Endothelial cell of umbilical vein (primary cell): ENCODE results near the gene CMTM6. TPM values are rescaled to one million over a fixed set of nuclear protein-coding genes. Genes with fewer than 3 reads are reported as not detected.

Experiments used
- BruUV-seq: library from RNA; stranded (reverse); fragments of 400-500 nt; replicated peaks from 2 replicates; lab custom pipeline; 2021; lab: Mats Ljungman, UMichigan
- CTCF ChIA-PET: fragments of 300-600, 350-600 bp; sonication (Branson Sonifier 250); formaldehyde crosslinking; loops from one replicate; lab custom pipeline; 2021; ENCODE audit warnings: antibody characterized with exemption, inconsistent platforms; lab: Charles Lee
- POLR2A ChIA-PET: fragments of 300-600, 350-600 bp; sonication (Branson Sonifier 250); formaldehyde crosslinking; loops from one replicate; lab custom pipeline; 2021; ENCODE audit warnings: antibody characterized with exemption, inconsistent platforms; lab: Charles Lee
- DNase-seq: peaks from one replicate; pipeline ENCODE4 v3.0.0-alpha.2; 2011; ENCODE audit warnings: low read depth, low spot score
- FAIRE-seq: peaks from 2 replicates; lab custom pipeline; 2011; peaks lifted over from hg19 to GRCh38; lab: Jason Lieb, UNC
- H2AFZ ChIP-seq: 2 replicates; pipeline ENCODE4 v1.6.0; 2012; ENCODE audit warnings: low read depth, low read length, control low read depth, inconsistent platforms
- H3K27ac ChIP-seq: 2 replicates; pipeline ENCODE4 v1.5.1; 2011; ENCODE audit warnings: low read depth, mild to moderate bottlenecking, control low read depth, low read length, moderate library complexity; ENCODE audit not compliant: insufficient read depth
- H3K27me3 ChIP-seq, 2 experiments: 2 replicates each; pipeline versions ENCODE4 v1.6.0 to v1.6.1; 2011; ENCODE audit warnings: low read length in 2 of 2, mixed read lengths in 1 of 2; ENCODE audit not compliant: control insufficient read depth in 2 of 2, insufficient read depth in 2 of 2
- H3K36me3 ChIP-seq, 2 experiments: 2 replicates in 1 of 2; 3 replicates in 1 of 2; pipeline ENCODE4 v1.5.1; 2011; ENCODE audit warnings: low read length in 2 of 2, mild to moderate bottlenecking in 1 of 2, moderate library complexity in 1 of 2; ENCODE audit not compliant: control insufficient read depth in 2 of 2, insufficient read depth in 2 of 2; ENCODE audit errors: extremely low read depth in 1 of 2
- H3K4me1 ChIP-seq: 3 replicates; pipeline ENCODE4 v1.5.1; 2011; ENCODE audit warnings: mild to moderate bottlenecking, low read length; ENCODE audit not compliant: control insufficient read depth, insufficient read depth; ENCODE audit errors: extremely low read depth
- H3K4me2 ChIP-seq: 2 replicates; pipeline ENCODE4 v1.6.1; 2011; ENCODE audit warnings: low read length, control low read depth, mixed read lengths; ENCODE audit not compliant: insufficient read depth
- H3K4me3 ChIP-seq, 3 experiments: fragments of 200-600 bp in 1 of 3; sonication (generic), shearing (Covaris generic) in 1 of 3; replicated peaks in 1 of 3; 2 replicates each; pipeline ENCODE4 v1.5.1; 2011 to 2016; ENCODE audit warnings: control low read depth in 3 of 3, low read length in 3 of 3, mild to moderate bottlenecking in 2 of 3, inconsistent platforms in 1 of 3, low read depth in 1 of 3, moderate library complexity in 1 of 3; ENCODE audit not compliant: insufficient read depth in 1 of 3
- H3K79me2 ChIP-seq: 2 replicates; pipeline ENCODE4 v1.6.0; 2012; ENCODE audit warnings: low read length, inconsistent platforms; ENCODE audit not compliant: control insufficient read depth, insufficient read depth
- H3K9ac ChIP-seq: replicated peaks from 2 replicates; pipeline ENCODE3; 2011; ENCODE audit warnings: low read length, control low read depth; ENCODE audit not compliant: insufficient read depth; ENCODE audit errors: extremely low read depth
- H3K9me1 ChIP-seq: replicated peaks from 3 replicates; pipeline ENCODE4 v1.6.0; 2011; ENCODE audit warnings: mild to moderate bottlenecking, low read length; ENCODE audit not compliant: control insufficient read depth, insufficient read depth; ENCODE audit errors: extremely low read depth
- H3K9me3 ChIP-seq: replicated peaks from 2 replicates; pipeline ENCODE4 v1.5.1; 2012; ENCODE audit warnings: low read length, inconsistent platforms; ENCODE audit not compliant: control insufficient read depth, insufficient read depth
- H4K20me1 ChIP-seq: replicated peaks from 2 replicates; pipeline ENCODE3; 2011; ENCODE audit warnings: mild to moderate bottlenecking, low read length; ENCODE audit not compliant: control insufficient read depth, insufficient read depth; ENCODE audit errors: extremely low read depth
- EZH2 ChIP-seq: IDR thresholded peaks from 2 replicates; pipeline ENCODE4 v1.6.1; 2012; ENCODE audit warnings: borderline replicate concordance, low read depth, mild to moderate bottlenecking, moderate library complexity, low read length, inconsistent platforms; ENCODE audit not compliant: severe bottlenecking
- FOS ChIP-seq: IDR thresholded peaks from 2 replicates; pipeline ENCODE4 v1.6.1; 2011; ENCODE audit warnings: mild to moderate bottlenecking, low read length, moderate library complexity, borderline replicate concordance; ENCODE audit not compliant: insufficient read depth
- GATA2 ChIP-seq: IDR thresholded peaks from 2 replicates; pipeline ENCODE4 v1.7.0; 2011; ENCODE audit warnings: low read depth, mild to moderate bottlenecking, moderate library complexity, mixed read lengths, low read length; ENCODE audit not compliant: insufficient read length, insufficient read depth
- JUN ChIP-seq: IDR thresholded peaks from 2 replicates; pipeline ENCODE4 v1.6.1; 2011; ENCODE audit warnings: borderline replicate concordance, low read depth; ENCODE audit not compliant: insufficient read length, insufficient read depth
- MYC ChIP-seq: IDR thresholded peaks from one replicate; pipeline ENCODE4 v1.6.1; 2011; ENCODE audit warnings: mild to moderate bottlenecking, low read depth, low read length
- POLR2A ChIP-seq: IDR thresholded peaks from 2 replicates; pipeline ENCODE4 v1.6.1; 2012; ENCODE audit warnings: low read depth, mild to moderate bottlenecking, control low read depth, low read length
- POLR2AphosphoS5 ChIP-seq: IDR thresholded peaks from 2 replicates; pipeline ENCODE4 v1.6.1; 2012; ENCODE audit warnings: low read depth, mild to moderate bottlenecking, control low read depth, low read length, moderate library complexity; ENCODE audit not compliant: insufficient read depth
- dilution Hi-C: fragments of 300-500 bp; cut with MboI; formaldehyde crosslinking; loops from one replicate; pipeline ENCODE4 v1.15.0; 2019; ENCODE audit warnings: low sequenced_read_pairs; ENCODE audit not compliant: extremely low pct_ligation_motif_present
- intact Hi-C: fragments of 100-400 bp; cut with micrococcal nuclease; formaldehyde crosslinking; loops from one replicate; pipeline ENCODE4 v1.10.0; 2022
- polyA plus RNA-seq, 4 experiments: library from polyadenylated mRNA; depleted of rRNA in 3 of 4; stranded (reverse) in 3 of 4; unstranded in 1 of 4; fragments of >200 nt; gene quantifications; 2 replicates each; pipeline versions ENCODE4 v1.2.1 to v1.2.3, GENCODE V29; 2011 to 2012; ENCODE audit warnings: missing spikeins in 1 of 4
- total RNA-seq: library from RNA; stranded (reverse); gene quantifications from 2 replicates; pipeline ENCODE4 v1.2.3, GENCODE V29; 2021
- TF ChIP-seq, protein P1 (sequence below), 2 donors: IDR thresholded peaks; 1 replicate in 1 of 2; 2 replicates in 1 of 2; pipeline ENCODE4 v1.5.1; 2011; ENCODE audit warnings: low read length in 2 of 2, mild to moderate bottlenecking in 2 of 2, moderate library complexity in 2 of 2, control low read depth in 1 of 2, inconsistent platforms in 1 of 2, low read depth in 1 of 2; ENCODE audit not compliant: insufficient read depth in 1 of 2; ENCODE audit errors: extremely low read depth in 1 of 2
- TF ChIP-seq, protein P2 (sequence below): IDR thresholded peaks from 2 replicates; pipeline ENCODE4 v1.6.1; 2011; ENCODE audit not compliant: insufficient read depth, insufficient read length

CMTM6 gene
- total and polyA plus RNA-seq, 2 donors (not counting 3 experiments of a cell fraction or from before 2014, with no cell fraction given): 38.0 to 56.3 TPM

DNA sequence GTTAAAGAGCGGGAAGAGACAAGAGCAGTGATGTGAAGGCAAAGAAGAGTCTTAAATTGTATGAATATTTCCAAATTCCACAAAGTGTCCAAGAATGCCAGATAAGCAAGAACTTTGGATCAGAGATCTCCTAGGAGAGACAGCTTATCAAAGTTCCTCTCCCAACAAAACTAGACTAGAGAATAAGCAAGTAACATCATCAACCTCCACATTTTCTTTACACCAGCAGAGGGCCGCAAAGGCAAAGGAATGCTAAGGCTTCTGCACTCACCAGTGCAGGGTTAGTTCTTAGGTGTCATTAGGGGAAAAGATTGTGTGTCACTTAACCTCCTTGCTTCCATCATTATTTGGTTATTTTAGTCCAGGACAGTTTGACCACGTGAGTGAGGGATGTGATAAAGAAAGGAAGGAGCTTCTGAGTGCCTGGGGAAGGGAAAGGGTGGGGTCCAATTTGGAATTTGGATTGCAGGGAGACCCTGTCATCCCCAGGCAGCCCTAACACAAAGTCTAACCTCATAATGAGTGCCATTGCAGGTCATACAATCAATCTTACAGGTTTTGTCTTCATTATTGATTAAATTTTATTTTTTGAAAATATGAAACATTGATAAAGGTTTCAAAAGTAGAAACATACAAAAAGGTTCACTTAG, 7.5 kb upstream of the CMTM6 start:
- no peaks in the 10 kb centered on the region for H4K20me1 ChIP-seq
- H3K9me3 ChIP-seq: no peaks in the 10 kb centered on the region
- no peaks in the 10 kb centered on the region for H3K9me1 ChIP-seq
- FAIRE-seq (peak; percentile 87), DNase-seq (peak; percentile 69)
- H3K4me1 ChIP-seq: no peaks in the 10 kb centered on the region
- no peak overlapping the region for H3K4me3 ChIP-seq
- intact Hi-C loops (loop anchor here (1.0 kb wide), 1 partner anchor 154 kb away; no protein-coding TSS in a partner anchor), dilution Hi-C loops (no loop called here)
- no peak for TF ChIP-seq JUN
- TF ChIP-seq, protein P1, sequence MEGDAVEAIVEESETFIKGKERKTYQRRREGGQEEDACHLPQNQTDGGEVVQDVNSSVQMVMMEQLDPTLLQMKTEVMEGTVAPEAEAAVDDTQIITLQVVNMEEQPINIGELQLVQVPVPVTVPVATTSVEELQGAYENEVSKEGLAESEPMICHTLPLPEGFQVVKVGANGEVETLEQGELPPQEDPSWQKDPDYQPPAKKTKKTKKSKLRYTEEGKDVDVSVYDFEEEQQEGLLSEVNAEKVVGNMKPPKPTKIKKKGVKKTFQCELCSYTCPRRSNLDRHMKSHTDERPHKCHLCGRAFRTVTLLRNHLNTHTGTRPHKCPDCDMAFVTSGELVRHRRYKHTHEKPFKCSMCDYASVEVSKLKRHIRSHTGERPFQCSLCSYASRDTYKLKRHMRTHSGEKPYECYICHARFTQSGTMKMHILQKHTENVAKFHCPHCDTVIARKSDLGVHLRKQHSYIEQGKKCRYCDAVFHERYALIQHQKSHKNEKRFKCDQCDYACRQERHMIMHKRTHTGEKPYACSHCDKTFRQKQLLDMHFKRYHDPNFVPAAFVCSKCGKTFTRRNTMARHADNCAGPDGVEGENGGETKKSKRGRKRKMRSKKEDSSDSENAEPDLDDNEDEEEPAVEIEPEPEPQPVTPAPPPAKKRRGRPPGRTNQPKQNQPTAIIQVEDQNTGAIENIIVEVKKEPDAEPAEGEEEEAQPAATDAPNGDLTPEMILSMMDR (IDR thresholded peaks at IDR 0.05; ENCODE audit: extremely low read depth in 1 of 2, insufficient read depth in 1 of 2, low read depth in 1 of 2, low read length in 2 of 2): peak; percentile 58 to 64
- no peak overlapping the region for H3K9ac ChIP-seq
- CTCF ChIA-PET: interaction anchor here (0.7 to 1.8 kb wide), 21 partner anchors 14 to 425 kb away, joined by 3 to 18 read pairs (median 4); no protein-coding TSS in a partner anchor
- no peak overlapping the region for H3K27ac ChIP-seq
- H3K27me3 ChIP-seq: no peaks in the 10 kb centered on the region
- POLR2A ChIA-PET: no interaction called here
- no peaks in the 10 kb centered on the region for H3K36me3 ChIP-seq
- no peaks in the 10 kb centered on the region for H3K79me2 ChIP-seq
- H3K4me2 ChIP-seq: no peak overlapping the region
- no peak overlapping the region for H2AFZ ChIP-seq
- BruUV-seq: no TSS peak

DNA sequence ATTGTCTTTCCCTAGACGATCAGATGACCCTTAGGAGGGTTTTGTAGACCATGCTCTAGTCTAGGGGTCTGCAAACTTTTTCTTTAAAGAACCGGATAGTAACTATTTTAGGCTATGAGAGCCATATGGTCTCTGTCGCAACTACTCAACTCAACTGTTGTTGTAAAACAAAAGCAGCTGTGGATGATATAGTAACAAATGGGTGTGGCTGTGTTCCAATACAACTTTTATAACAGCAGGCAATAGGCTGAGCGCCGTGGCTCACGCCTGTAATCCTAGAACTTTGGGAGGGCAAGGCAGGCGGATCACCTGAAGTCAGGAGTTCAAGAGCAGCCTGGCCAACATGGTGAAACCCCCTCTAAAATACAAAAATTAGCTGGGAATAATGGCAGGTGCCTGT, 6.1 kb upstream of the CMTM6 start:
- Histone ChIP-seq H3K4me3 (no peak overlapping the region), H3K4me1 (no peaks in the 10 kb centered on the region), H3K9me1 (no peaks in the 10 kb centered on the region), H3K27me3 (no peaks in the 10 kb centered on the region), H3K4me2 (no peak overlapping the region), H3K9me3 (no peaks in the 10 kb centered on the region), H3K27ac (no peak overlapping the region), H2AFZ (no peak overlapping the region), H3K36me3 (no peaks in the 10 kb centered on the region), H3K79me2 (no peaks in the 10 kb centered on the region), H3K9ac (no peak overlapping the region), H4K20me1 (no peaks in the 10 kb centered on the region)
- ChIA-PET POLR2A (no interaction called here), CTCF (no interaction called here)
- DNase-seq (no peak), FAIRE-seq (no peak)
- dilution Hi-C loops: no loop called here
- TF ChIP-seq, protein P1 (IDR thresholded peaks at IDR 0.05; ENCODE audit: extremely low read depth in 1 of 2, insufficient read depth in 1 of 2, low read depth in 1 of 2, low read length in 2 of 2): no peak
- TF ChIP-seq GATA2: no peak
- TF ChIP-seq EZH2: no peak
- TF ChIP-seq MYC: no peak
- no peak for TF ChIP-seq JUN
- TF ChIP-seq POLR2A: no peak
- TF ChIP-seq, protein P2, sequence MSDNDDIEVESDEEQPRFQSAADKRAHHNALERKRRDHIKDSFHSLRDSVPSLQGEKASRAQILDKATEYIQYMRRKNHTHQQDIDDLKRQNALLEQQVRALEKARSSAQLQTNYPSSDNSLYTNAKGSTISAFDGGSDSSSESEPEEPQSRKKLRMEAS: no peak
- no peak for TF ChIP-seq FOS
- TF ChIP-seq POLR2AphosphoS5: no peak
- BruUV-seq: no TSS peak
- intact Hi-C loops: no loop called here
